Measurements from ENCODE around the gene FRRS1L. TPM values are rescaled to one million over a fixed set of nuclear protein-coding genes. Genes with fewer than 3 reads are reported as not detected.

FRRS1L gene
- polyA plus RNA-seq, 4 donors = under 0.01 to 9.6 (median 0.85) TPM; not detected in 1

- WGBS, 3 donors = 83 to 93% (median 91%) methylated on average over 16 of the region's 16 CpGs
- H3K4me3 ChIP-seq (ENCODE audit: low read depth in 1 of 3, low read length in 3 of 3) = peak overlapping the region in 1 of 3 donors; percentile 37
- peaks cover 4 to 26% (median 19%) of the 10 kb centered on the region in 3 donors for H3K27me3 ChIP-seq (ENCODE audit: control insufficient read depth in 3 of 3, insufficient read depth in 3 of 3, low read length in 3 of 3)
- H3K4me1 ChIP-seq (ENCODE audit: control insufficient read depth in 3 of 3, insufficient read depth in 2 of 3, low read depth in 1 of 3, low read length in 2 of 3) = peaks cover 0 to 17% (median 0%) of the 10 kb centered on the region in 3 donors
- H3K27ac ChIP-seq (ENCODE audit: low read depth in 1 of 3, low read length in 2 of 3) = no peak overlapping the region
- no peak for DNase-seq
- no peaks in the 10 kb centered on the region for H3K9me3 ChIP-seq (ENCODE audit: control insufficient read depth in 2 of 2, insufficient read depth in 1 of 2, low read depth in 1 of 2, low read length in 1 of 2)
- FAIRE-seq = no peak
- H3K36me3 ChIP-seq (ENCODE audit: control insufficient read depth in 3 of 3, insufficient read depth in 2 of 3, low read depth in 1 of 3, low read length in 3 of 3) = no peaks in the 10 kb centered on the region
Measured at GRCh38 chr9:109166171-109166770, 778 bp downstream of the FRRS1L start.

- no peaks in the 10 kb centered on the region for H3K9me3 ChIP-seq (ENCODE audit: control insufficient read depth in 2 of 2, insufficient read depth in 1 of 2, low read depth in 1 of 2, low read length in 1 of 2)
- FAIRE-seq (no peak), DNase-seq (no peak)
- 75 to 90% (median 78%) methylated on average over 5 of the region's 5 CpGs for WGBS, 3 donors
- H3K27me3 ChIP-seq (ENCODE audit: control insufficient read depth in 3 of 3, insufficient read depth in 3 of 3, low read length in 3 of 3) = peaks cover 4 to 23% (median 19%) of the 10 kb centered on the region in 3 donors
- H3K36me3 ChIP-seq (ENCODE audit: control insufficient read depth in 3 of 3, insufficient read depth in 2 of 3, low read depth in 1 of 3, low read length in 3 of 3) = no peaks in the 10 kb centered on the region
- H3K4me3 ChIP-seq (ENCODE audit: low read depth in 1 of 3, low read length in 3 of 3) = no peak overlapping the region
- peak overlapping the region in 1 of 3 donors; percentile 73 for H3K27ac ChIP-seq (ENCODE audit: low read depth in 1 of 3, low read length in 2 of 3)
- peaks cover 0 to 17% (median 0%) of the 10 kb centered on the region in 3 donors for H3K4me1 ChIP-seq (ENCODE audit: control insufficient read depth in 3 of 3, insufficient read depth in 2 of 3, low read depth in 1 of 3, low read length in 2 of 3)
Measured at GRCh38 chr9:109164042-109164441, 3.0 kb downstream of the FRRS1L start.

- 87 to 100% (median 98%) methylated on average over 1 of the region's 1 CpG for WGBS, 3 donors
- Histone ChIP-seq H3K4me3 (ENCODE audit: low read depth in 1 of 3, low read length in 3 of 3) (no peak overlapping the region), H3K36me3 (ENCODE audit: control insufficient read depth in 3 of 3, insufficient read depth in 2 of 3, low read depth in 1 of 3, low read length in 3 of 3) (no peaks in the 10 kb centered on the region), H3K4me1 (ENCODE audit: control insufficient read depth in 3 of 3, insufficient read depth in 2 of 3, low read depth in 1 of 3, low read length in 2 of 3) (peaks cover 0 to 17% (median 0%) of the 10 kb centered on the region in 3 donors), H3K9me3 (ENCODE audit: control insufficient read depth in 2 of 2, insufficient read depth in 1 of 2, low read depth in 1 of 2, low read length in 1 of 2) (no peaks in the 10 kb centered on the region), H3K27me3 (ENCODE audit: control insufficient read depth in 3 of 3, insufficient read depth in 3 of 3, low read length in 3 of 3) (peaks cover 4 to 19% (median 19%) of the 10 kb centered on the region in 3 donors), H3K27ac (ENCODE audit: low read depth in 1 of 3, low read length in 2 of 3) (peak overlapping the region in 1 of 3 donors; percentile 73)
- FAIRE-seq = no peak
- no peak for DNase-seq
Measured at GRCh38 chr9:109163194-109163593, 3.9 kb downstream of the FRRS1L start.

- DNase-seq (peak; percentile 81 to 88), FAIRE-seq (no peak)
- H3K9me3 ChIP-seq (ENCODE audit: control insufficient read depth in 2 of 2, insufficient read depth in 1 of 2, low read depth in 1 of 2, low read length in 1 of 2) = no peaks in the 10 kb centered on the region
- H3K4me1 ChIP-seq (ENCODE audit: control insufficient read depth in 3 of 3, insufficient read depth in 2 of 3, low read depth in 1 of 3, low read length in 2 of 3) = peaks cover 0 to 17% (median 0%) of the 10 kb centered on the region in 3 donors
- peaks cover 4 to 16% (median 14%) of the 10 kb centered on the region in 3 donors for H3K27me3 ChIP-seq (ENCODE audit: control insufficient read depth in 3 of 3, insufficient read depth in 3 of 3, low read length in 3 of 3)
- H3K36me3 ChIP-seq (ENCODE audit: control insufficient read depth in 3 of 3, insufficient read depth in 2 of 3, low read depth in 1 of 3, low read length in 3 of 3) = no peaks in the 10 kb centered on the region
- no peak overlapping the region for H3K4me3 ChIP-seq (ENCODE audit: low read depth in 1 of 3, low read length in 3 of 3)
- H3K27ac ChIP-seq (ENCODE audit: low read depth in 1 of 3, low read length in 2 of 3) = peak overlapping the region in 1 of 3 donors; percentile 73
- WGBS, 3 donors = 36 to 72% (median 51%) methylated on average over 3 of the region's 3 CpGs
Measured at GRCh38 chr9:109162677-109163076, 4.4 kb downstream of the FRRS1L start.

- 87 to 89% (median 88%) methylated on average over 3 of the region's 3 CpGs for WGBS, 3 donors
- DNase-seq (no peak), FAIRE-seq (no peak)
Measured at GRCh38 chr9:109161471-109161870, 5.6 kb downstream of the FRRS1L start.

GRCh38 chr9:109159583-109159982 lies 7.5 kb downstream of the FRRS1L start:
- FAIRE-seq = no peak
- 75 to 85% (median 76%) methylated on average over 4 of the region's 4 CpGs for WGBS, 3 donors
- DNase-seq = peak; percentile 25 to 41

More at GRCh38 chr9:109161471-109161870, 5.6 kb downstream of the FRRS1L start:
- Histone ChIP-seq H3K27me3 (ENCODE audit: control insufficient read depth in 3 of 3, insufficient read depth in 3 of 3, low read length in 3 of 3) (peaks cover 0 to 12% (median 6%) of the 10 kb centered on the region in 3 donors), H3K27ac (ENCODE audit: low read depth in 1 of 3, low read length in 2 of 3) (peak overlapping the region in 1 of 3 donors; percentile 43), H3K36me3 (ENCODE audit: control insufficient read depth in 3 of 3, insufficient read depth in 2 of 3, low read depth in 1 of 3, low read length in 3 of 3) (no peaks in the 10 kb centered on the region), H3K4me1 (ENCODE audit: control insufficient read depth in 3 of 3, insufficient read depth in 2 of 3, low read depth in 1 of 3, low read length in 2 of 3) (peaks cover 0 to 17% (median 0%) of the 10 kb centered on the region in 3 donors), H3K9me3 (ENCODE audit: control insufficient read depth in 2 of 2, insufficient read depth in 1 of 2, low read depth in 1 of 2, low read length in 1 of 2) (no peaks in the 10 kb centered on the region), H3K4me3 (ENCODE audit: low read depth in 1 of 3, low read length in 3 of 3) (no peak overlapping the region)

GRCh38 chr9:109158651-109159050 lies 8.4 kb downstream of the FRRS1L start:
- Histone ChIP-seq H3K4me1 (ENCODE audit: control insufficient read depth in 3 of 3, insufficient read depth in 2 of 3, low read depth in 1 of 3, low read length in 2 of 3) (peaks cover 0 to 12% (median 0%) of the 10 kb centered on the region in 3 donors), H3K9me3 (ENCODE audit: control insufficient read depth in 2 of 2, insufficient read depth in 1 of 2, low read depth in 1 of 2, low read length in 1 of 2) (peaks cover 0 to 5% of the 10 kb centered on the region in 2 donors), H3K36me3 (ENCODE audit: control insufficient read depth in 3 of 3, insufficient read depth in 2 of 3, low read depth in 1 of 3, low read length in 3 of 3) (no peaks in the 10 kb centered on the region), H3K4me3 (ENCODE audit: low read depth in 1 of 3, low read length in 3 of 3) (no peak overlapping the region), H3K27me3 (ENCODE audit: control insufficient read depth in 3 of 3, insufficient read depth in 3 of 3, low read length in 3 of 3) (no peaks in the 10 kb centered on the region), H3K27ac (ENCODE audit: low read depth in 1 of 3, low read length in 2 of 3) (no peak overlapping the region)
- no peak for FAIRE-seq
- DNase-seq = no peak

More at GRCh38 chr9:109159583-109159982, 7.5 kb downstream of the FRRS1L start:
- Histone ChIP-seq H3K4me1 (ENCODE audit: control insufficient read depth in 3 of 3, insufficient read depth in 2 of 3, low read depth in 1 of 3, low read length in 2 of 3) (peaks cover 0 to 17% (median 0%) of the 10 kb centered on the region in 3 donors), H3K27me3 (ENCODE audit: control insufficient read depth in 3 of 3, insufficient read depth in 3 of 3, low read length in 3 of 3) (peaks cover 0 to under 1% (median 0%) of the 10 kb centered on the region in 3 donors), H3K9me3 (ENCODE audit: control insufficient read depth in 2 of 2, insufficient read depth in 1 of 2, low read depth in 1 of 2, low read length in 1 of 2) (no peaks in the 10 kb centered on the region), H3K27ac (ENCODE audit: low read depth in 1 of 3, low read length in 2 of 3) (no peak overlapping the region), H3K36me3 (ENCODE audit: control insufficient read depth in 3 of 3, insufficient read depth in 2 of 3, low read depth in 1 of 3, low read length in 3 of 3) (no peaks in the 10 kb centered on the region), H3K4me3 (ENCODE audit: low read depth in 1 of 3, low read length in 3 of 3) (no peak overlapping the region)

GRCh38 chr9:109156708-109157107 lies 10.3 kb downstream of the FRRS1L start:
- H3K27ac ChIP-seq (ENCODE audit: low read depth in 1 of 3, low read length in 2 of 3) = no peak overlapping the region
- no peak for DNase-seq
- H3K27me3 ChIP-seq (ENCODE audit: control insufficient read depth in 3 of 3, insufficient read depth in 3 of 3, low read length in 3 of 3) = no peaks in the 10 kb centered on the region
- no peaks in the 10 kb centered on the region for H3K36me3 ChIP-seq (ENCODE audit: control insufficient read depth in 3 of 3, insufficient read depth in 2 of 3, low read depth in 1 of 3, low read length in 3 of 3)
- H3K9me3 ChIP-seq (ENCODE audit: control insufficient read depth in 2 of 2, insufficient read depth in 1 of 2, low read depth in 1 of 2, low read length in 1 of 2) = peaks cover 0 to 13% of the 10 kb centered on the region in 2 donors
- no peaks in the 10 kb centered on the region for H3K4me1 ChIP-seq (ENCODE audit: control insufficient read depth in 3 of 3, insufficient read depth in 2 of 3, low read depth in 1 of 3, low read length in 2 of 3)
- WGBS, 3 donors = 52 to 73% (median 56%) methylated on average over 8 of the region's 8 CpGs
- H3K4me3 ChIP-seq (ENCODE audit: low read depth in 1 of 3, low read length in 3 of 3) = no peak overlapping the region
- no peak for FAIRE-seq

Measured in small intestine (tissue), 7 donors.